HG02642 (cell line): Measurements from ENCODE around the gene ARHGAP30.
"Not testable (repeated sequence)": the region's sequence is repeated elsewhere in the genome, so short reads cannot be mapped to it uniquely, and the experiment has no call there.

ENCODE experiments used
- ATAC-seq: cut with Tn5 transposase; IDR thresholded peaks from one replicate; pipeline ENCODE4 v1.9.1; 2021; ENCODE audit warnings: mild to moderate bottlenecking; ENCODE audit not compliant: unreplicated experiment, poor library complexity

ARHGAP30 gene

DNA sequence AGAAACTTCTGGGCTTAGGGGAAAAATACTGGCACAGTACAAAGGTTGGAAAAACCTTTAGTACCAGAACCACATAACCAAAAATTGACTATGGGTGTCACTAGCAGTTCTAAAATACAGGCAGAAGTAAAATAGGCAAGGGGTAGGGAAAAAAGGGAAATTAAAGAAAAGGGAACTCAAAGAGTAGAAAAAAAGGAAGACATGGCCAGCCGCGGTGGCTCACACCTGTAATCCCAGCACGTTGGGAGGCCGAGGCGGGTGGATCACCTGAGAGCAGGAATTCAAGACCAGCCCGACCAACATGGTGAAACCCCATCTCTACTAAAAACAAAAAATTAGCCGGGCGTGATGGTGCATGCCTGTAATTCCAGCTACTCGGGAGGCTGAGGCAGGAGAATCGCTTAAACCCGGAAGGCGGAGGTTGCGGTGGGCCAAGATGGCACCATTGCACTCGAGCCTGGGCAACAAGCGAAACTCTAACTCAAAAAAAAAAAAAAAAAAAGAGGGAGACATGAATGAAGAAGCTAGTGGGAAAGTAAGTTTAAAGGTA is 50.5 kb downstream of the ARHGAP30 start:
- not testable (repeated sequence) for ATAC-seq

DNA sequence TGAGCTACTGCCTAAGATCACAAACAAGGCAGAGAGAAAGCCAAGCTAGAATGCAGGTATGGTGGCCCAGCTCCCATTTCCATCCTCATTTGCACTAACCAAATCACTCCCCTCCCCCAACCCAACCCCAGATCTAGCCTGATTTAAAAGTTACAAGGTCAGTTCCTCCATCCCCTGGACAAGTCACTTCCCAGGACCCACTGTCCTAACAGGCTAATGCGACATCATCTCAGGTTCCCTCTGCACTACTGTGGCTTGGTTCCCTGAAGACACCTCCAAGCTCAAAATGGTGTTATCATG is 51.1 kb downstream of the ARHGAP30 start:
- no peak for ATAC-seq

DNA sequence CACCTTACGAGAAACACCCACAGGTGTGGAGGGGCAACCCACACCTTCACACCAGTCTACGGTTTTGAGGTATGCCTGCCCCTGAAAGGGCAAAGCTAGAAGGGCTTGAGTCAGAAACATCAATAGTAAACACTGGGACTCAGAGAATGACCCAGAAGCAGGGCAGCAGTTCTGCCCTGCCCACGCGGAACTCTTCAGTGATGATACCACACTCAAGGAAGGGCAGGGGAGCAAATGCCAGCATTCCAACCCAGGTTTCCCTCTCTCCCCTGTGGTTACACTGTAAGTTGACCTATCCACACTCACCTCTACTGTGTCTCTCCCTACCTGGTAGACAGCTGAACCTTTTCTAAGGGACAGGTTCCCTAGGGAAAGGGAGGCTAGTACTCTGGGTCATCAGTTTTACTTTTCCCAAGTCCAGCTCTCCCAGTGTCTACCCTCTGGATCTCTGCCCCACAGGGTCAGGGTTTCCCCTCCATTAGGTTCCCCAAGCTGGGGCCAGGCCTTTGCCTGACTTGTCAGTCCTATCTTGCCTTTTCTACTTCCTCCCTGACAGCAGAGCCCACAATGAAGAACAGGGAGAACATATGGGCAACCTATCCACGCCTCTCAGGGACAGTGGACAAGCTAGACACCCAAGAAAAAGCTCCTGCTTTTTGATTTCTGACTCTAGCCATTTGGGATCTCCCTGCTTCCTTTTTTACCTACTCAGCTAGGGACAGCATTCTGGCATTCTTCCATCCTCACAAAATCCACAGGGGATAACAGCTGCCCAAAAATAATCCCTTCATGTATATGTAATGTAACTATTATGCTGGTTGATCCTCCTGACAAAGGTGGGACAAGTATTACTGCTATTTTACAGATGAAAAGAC is 51.7 kb downstream of the ARHGAP30 start:
- ATAC-seq: no peak

DNA sequence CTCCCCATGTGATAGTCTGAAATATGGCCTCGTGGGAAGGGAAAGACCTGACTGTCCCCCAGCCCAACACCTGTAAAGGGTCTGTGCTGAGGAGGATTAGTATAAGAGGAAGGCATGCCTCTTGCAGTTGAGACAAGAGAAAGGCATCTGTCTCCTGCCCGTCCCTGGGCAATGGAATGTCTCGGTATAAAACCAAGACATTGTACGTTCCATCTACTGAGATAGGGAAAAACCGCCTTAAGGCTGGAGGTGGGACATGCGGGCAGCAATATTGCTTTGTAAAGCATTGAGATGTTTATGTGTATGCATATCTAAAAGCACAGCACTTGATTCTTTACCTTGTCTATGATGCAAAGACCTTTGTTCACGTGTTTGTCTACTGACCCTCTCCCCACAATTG is 52.5 kb downstream of the ARHGAP30 start:
- ATAC-seq: not testable (repeated sequence)

DNA sequence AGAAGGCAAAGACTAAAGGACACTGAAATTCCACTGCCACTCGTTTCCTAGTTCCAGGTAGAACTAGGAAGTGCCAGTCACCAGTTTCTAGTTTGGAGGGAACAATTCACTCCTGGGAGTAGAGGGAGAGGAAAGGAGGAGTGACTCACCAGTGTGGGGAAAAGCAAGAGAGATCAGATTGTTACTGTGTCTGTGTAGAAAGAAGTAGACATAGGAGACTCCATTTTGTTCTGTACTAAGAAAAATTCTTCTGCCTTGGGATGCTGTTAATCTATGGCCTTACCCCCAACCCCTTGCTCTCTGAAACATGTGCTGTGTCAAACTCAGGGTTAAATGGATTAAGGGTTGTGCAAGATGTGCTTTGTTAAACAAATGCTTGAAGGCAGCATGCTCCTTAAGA is 53.0 kb downstream of the ARHGAP30 start:
- not testable (repeated sequence) for ATAC-seq

DNA sequence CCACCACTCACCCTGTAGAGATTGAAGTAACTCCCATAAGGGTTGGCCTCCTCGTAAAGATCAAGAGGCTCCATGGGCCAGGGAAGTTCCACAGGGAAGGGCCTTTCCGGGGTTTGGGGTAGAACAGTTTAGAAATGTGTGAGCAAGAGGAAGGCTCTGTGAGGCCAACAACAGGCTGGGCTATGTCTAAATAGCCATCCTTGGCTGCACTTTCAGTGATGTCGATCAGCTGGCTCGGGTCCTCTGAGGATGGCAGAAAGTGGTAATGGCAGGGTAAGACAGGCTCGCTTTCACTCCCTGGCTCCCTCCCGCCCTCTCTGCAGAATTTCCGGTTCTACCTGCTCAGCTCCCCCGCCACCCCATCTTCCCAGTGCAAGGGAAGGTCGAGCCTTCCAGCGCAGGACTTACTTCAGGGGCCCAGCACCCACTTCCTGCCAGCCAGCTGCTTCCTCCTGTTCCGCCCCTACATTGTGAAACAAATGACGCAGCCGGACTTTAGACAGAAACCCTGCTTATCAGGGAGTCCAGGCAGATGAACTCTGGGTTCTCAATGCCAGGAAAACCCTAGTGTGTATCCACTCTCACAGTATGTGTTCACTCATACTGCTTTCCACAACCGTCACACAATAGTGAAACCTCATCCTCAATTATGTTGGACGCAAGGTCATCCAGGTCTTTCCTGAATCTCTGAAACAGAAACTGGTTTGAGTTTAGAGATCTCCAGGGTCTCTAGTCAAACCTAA is 56.0 kb downstream of the ARHGAP30 start:
- ATAC-seq: peak; percentile 86

DNA sequence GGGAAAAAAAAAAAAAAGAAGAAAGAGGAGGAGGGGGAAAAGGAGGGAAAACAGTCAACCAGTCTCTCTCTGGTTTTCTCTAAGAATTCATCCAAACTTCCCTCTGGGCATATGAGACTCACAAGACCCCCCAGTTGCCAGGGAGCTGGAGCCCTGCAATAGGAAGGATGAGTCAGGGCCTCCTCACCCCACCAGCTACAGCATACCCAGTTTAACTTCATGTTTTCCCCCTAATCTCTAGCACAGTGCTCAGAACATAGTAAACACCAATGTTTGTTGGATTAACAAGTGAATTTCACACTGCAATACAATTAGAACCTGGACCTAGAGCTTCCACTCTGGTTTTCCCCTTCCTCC is 56.6 kb downstream of the ARHGAP30 start:
- ATAC-seq: peak; percentile 33

DNA sequence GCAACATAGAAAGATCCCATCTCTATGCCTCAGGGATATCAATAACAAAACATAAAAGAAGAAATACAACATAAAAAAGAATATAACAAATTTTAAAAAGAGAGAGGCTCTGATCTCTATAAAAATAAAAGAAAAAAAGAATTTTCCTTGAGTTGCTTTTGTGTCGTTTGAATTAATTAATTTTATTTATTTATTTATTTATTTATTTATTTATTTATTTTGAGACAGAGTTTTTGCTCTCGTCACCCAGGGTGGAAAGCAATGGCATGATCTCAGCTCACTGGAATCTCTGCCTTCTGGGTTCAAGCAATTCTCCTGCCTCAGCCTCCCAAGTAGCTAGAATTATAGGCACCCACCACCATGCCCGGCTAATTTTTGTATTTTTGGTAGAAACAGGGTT is 57.3 kb downstream of the ARHGAP30 start:
- ATAC-seq: no peak

DNA sequence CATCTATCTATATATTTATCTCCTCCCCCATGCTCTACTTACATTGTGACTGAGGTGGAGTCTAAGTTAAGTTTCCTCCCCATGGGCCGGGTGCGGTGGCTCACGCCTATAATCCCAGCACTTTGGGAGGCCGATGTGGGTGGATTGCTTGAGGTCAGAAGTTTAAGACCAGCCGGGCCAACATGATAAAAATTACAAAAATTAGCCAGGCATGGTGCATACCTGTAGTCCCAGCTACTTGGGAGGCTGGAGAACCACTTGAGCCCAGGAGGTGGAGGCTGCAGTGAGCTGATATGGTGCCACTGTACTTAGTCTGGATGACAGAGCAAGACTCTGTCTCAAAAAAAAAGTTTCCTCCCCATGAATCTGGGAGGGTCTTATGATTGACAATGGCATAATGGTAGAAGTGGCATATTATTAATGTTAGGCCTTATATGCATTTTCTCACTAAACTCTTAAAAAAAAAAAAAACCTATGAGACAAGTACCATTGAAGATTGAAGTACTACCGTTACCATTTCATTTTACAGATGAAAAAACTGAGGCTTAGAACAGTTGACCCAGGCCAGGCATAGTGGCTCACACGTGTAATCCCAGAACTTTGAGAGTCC is 60.0 kb downstream of the ARHGAP30 start:
- no peak for ATAC-seq

DNA sequence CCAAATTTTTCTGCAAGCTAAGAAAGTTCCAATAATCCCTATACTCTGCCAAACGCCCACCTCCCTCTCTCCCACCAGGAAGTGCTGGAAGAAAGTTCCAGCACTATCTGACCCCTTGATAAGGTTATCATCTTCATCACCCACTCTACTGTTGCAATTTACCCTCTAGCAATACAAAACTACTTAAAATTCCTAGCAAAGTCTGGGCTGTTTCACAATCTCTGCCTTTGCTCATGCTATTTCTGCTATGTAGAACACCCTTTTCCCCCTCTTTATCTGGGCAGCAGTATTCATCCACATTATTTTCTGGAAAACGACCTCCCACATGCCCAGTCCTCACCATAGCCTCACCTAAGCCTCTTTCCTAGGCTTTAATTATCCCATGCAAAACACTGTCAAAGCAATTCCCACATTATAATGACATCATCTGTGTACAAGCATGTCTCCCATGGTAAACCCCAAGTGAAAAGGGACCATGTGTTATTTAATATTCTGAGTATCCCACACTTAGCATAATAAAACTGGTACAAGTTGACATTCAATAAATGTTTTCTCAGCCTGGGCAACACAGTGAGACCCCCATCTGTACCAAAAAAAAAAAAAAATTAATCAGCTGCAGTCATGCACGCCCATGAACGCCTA is 60.7 kb downstream of the ARHGAP30 start:
- no peak for ATAC-seq

DNA sequence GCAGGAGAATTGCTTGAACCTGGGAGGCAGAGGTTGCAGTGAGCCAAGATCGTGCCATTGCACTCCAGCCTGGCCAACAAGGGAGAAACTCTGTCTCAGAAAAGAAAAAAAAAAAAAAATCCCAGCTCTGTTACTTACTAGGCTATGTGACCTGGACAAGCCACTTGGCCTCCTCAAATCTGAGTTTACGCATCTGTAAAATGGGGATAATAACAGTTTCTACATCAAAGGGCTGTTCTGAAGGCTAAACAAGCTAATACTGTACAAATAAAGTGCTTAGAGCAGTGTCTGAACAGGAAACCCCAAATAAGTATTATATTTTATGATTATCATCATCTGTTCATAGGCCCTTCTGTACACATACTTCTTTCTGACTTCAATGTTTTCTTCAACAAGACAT is 62.3 kb downstream of the ARHGAP30 start:
- ATAC-seq: no peak

DNA sequence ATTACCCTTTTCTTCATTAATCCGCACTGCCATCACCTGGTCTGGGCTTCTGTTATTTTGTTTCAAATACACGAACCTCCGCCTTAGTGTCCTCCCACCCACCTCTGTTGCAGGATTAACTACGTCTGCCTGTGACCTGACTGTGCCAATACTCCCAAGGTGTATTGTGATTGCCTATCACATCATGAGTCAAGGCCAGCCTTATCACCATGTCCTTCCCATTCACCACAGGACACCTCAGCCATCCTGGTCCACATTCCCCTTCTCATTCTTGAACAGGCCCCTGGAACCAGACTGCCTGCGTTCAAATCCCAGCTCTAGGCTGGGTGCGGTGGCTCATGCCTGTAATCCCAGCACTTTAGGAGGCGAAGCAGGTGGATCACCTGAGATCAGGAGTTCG is 63.1 kb downstream of the ARHGAP30 start:
- ATAC-seq: no peak

DNA sequence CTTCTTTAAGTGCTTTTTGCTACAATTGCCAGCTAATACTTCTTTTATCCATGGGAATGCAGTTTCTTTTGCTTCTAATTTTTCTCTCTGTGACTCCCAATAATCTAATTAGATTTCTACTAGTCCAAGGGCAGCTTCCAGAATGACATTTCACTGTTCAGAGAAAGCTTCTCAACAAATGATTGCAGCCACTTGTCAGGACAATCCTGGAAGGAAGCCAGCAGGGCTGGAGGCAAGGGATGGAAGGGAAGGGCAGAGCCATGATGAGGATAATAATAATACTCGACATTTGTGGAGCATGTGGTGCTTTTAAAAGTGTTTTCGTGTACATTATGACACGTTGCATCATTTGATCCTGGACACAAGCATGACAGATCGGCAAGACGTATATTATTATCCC is 68.2 kb downstream of the ARHGAP30 start:
- ATAC-seq: no peak

DNA sequence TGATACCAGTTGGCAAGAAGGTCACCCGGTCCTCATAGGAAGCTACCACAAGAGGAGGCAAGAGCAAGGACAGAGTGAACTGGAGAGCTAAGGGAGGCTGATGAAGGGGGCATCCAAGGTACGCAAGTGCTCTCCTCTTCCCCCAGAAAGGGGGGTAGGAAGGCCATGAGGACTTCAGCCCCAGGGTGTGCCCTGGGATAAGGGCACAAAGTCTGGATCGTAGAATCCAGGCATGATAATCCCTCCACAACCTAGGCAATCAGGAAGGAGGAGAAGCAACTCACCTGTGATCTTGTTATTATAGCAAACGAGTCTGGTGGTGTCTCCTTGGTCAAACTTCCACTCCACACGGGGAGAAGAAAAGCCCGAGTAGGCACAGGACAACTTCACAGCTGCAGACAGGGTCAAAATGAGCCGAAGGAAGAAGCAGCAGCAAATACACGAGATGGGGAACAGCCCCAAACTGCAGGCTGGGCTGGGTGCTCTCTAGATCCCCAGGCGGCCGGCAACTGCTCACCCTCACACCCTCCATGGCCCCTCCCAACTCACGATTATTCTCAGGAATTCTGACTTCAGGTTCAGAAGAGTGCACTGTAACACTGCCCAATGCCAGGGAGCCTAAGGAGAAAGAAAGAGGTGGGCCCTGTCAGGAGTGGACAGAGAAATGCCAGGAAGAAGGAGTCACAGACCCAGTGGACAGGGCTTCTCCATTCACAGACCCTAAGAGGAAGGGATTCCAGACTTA is 68.8 kb downstream of the ARHGAP30 start:
- no peak for ATAC-seq

DNA sequence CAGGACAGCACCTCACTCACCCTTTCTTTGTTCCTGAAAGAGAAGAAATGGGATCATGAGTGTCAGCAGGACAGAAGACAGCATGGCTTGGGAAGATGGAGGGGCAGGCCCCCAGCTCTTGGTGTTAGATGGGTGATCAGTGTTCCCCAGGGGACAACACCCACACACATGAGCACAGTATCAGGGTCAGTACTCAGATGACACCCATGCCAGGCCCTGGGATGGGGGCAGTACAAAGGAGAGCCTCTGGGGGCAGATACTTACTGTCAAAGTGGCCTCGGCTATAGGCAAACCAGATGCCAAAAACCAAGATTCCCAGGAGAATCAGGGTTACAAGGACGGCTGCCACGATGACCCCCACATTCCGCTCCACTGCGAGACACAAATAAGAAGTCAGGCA is 70.3 kb downstream of the ARHGAP30 start:
- no peak for ATAC-seq

DNA sequence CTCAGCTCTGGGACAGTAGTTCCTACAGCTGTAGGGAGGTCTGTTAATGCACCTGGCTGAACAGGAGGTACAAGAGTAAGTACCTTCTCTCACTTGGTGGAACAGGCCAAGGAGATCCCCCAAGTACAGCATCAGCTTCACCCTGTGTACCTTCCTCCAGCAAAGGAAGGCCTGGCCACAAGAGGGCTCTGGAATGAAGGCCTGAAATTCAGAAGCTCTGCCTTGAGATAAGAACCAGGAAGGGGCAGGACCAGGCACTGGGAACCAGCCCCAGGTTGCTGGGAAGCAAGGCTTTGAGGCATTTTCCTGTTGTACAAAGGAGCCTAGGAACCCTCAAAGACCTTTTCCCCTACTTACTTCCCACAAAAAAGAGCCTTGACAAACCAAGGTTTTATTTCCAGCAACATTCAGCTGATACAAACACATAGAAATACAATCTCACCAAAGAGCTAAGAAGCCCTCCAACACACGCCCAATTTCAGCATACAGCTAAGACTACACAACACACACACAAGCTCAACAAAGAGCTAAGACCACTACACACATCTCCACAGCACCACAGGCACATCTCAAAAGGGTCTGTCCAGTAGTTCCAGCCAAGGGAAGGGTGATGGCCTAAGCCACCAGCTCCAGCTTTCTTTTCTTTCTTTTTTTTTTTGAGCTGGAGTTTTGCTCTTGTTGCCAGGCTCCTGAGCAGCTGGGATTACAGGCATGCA is 72.2 kb downstream of the ARHGAP30 start:
- no peak for ATAC-seq
